ENCODE measurements around the gene NECTIN1.

DNA sequence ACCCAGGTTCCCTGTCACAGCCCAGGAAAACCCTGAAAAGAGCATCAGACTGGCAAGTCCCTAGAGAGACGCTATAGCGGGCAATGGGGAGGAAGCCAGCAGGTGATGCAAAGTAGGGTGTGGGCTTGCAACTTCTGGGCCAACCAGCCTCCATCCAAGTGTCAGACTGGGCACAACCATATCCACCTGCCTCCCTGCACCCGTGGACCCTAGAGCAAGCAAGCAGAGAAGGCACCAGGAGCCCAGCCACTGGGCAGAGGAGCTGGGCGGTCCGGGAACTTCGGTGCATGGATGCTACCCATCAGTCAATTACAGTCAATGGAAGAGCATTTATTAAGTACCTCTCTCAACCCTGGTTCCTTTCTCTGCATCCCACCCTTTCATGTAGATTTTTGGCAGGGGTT is 2.8 kb downstream of the NECTIN1 start:
- TF ChIP-seq, protein P1, sequence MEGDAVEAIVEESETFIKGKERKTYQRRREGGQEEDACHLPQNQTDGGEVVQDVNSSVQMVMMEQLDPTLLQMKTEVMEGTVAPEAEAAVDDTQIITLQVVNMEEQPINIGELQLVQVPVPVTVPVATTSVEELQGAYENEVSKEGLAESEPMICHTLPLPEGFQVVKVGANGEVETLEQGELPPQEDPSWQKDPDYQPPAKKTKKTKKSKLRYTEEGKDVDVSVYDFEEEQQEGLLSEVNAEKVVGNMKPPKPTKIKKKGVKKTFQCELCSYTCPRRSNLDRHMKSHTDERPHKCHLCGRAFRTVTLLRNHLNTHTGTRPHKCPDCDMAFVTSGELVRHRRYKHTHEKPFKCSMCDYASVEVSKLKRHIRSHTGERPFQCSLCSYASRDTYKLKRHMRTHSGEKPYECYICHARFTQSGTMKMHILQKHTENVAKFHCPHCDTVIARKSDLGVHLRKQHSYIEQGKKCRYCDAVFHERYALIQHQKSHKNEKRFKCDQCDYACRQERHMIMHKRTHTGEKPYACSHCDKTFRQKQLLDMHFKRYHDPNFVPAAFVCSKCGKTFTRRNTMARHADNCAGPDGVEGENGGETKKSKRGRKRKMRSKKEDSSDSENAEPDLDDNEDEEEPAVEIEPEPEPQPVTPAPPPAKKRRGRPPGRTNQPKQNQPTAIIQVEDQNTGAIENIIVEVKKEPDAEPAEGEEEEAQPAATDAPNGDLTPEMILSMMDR (IDR thresholded peaks at IDR 0.05), result no peak
- no peak for TF ChIP-seq POLR2A (IDR thresholded peaks at IDR 0.05)
